ENCODE data around the gene CIBAR2. TPM values are rescaled to one million over a fixed set of nuclear protein-coding genes. Genes with fewer than 3 reads are reported as not detected.

The CIBAR2 gene
- total RNA-seq, 1 donor, result not detected

- DNase-seq (ENCODE audit: low read depth), result peak; percentile 47
- no peak overlapping the region for H3K4me3 ChIP-seq (ENCODE audit: low read depth, low read length)
- TF ChIP-seq CTCF (IDR thresholded peaks at IDR 0.05; ENCODE audit: insufficient read depth, low read length), result no peak
Observed at GRCh38 chr16:85090181-85090580, 22.1 kb downstream of the CIBAR2 start.

- no peak for TF ChIP-seq CTCF (IDR thresholded peaks at IDR 0.05; ENCODE audit: insufficient read depth, low read length)
- DNase-seq (ENCODE audit: low read depth), result no peak
- H3K4me3 ChIP-seq (ENCODE audit: low read depth, low read length), result no peak overlapping the region
Observed at GRCh38 chr16:85089525-85089924, 22.7 kb downstream of the CIBAR2 start.

- DNase-seq (ENCODE audit: low read depth), result no peak
- no peak for TF ChIP-seq CTCF (IDR thresholded peaks at IDR 0.05; ENCODE audit: insufficient read depth, low read length)
- H3K4me3 ChIP-seq (ENCODE audit: low read depth, low read length), result no peak overlapping the region
Observed at GRCh38 chr16:85088570-85089199, 23.6 kb downstream of the CIBAR2 start.

- no peak for TF ChIP-seq CTCF (IDR thresholded peaks at IDR 0.05; ENCODE audit: insufficient read depth, low read length)
- DNase-seq (ENCODE audit: low read depth), result no peak
- H3K4me3 ChIP-seq (ENCODE audit: low read depth, low read length), result no peak overlapping the region
Observed at GRCh38 chr16:85087899-85088569, 24.2 kb downstream of the CIBAR2 start.

GRCh38 chr16:85086347-85087291, 25.7 kb downstream of the CIBAR2 start:
- peak; percentile 59 for DNase-seq (ENCODE audit: low read depth)
- peak; percentile 69 for TF ChIP-seq CTCF (IDR thresholded peaks at IDR 0.05; ENCODE audit: insufficient read depth, low read length)

GRCh38 chr16:85085721-85086120, 26.6 kb downstream of the CIBAR2 start:
- no peak for TF ChIP-seq CTCF (IDR thresholded peaks at IDR 0.05; ENCODE audit: insufficient read depth, low read length)
- no peak for DNase-seq (ENCODE audit: low read depth)
- H3K4me3 ChIP-seq (ENCODE audit: low read depth, low read length), result no peak overlapping the region

More at GRCh38 chr16:85086347-85087291, 25.7 kb downstream of the CIBAR2 start:
- no peak overlapping the region for H3K4me3 ChIP-seq (ENCODE audit: low read depth, low read length)
